Neural cell (in vitro differentiated cells): Measurements from ENCODE around the gene SLC36A2.

ENCODE experiments used
- CTCF ChIP-seq: fragments of 450-650 bp; IDR thresholded peaks from 2 replicates; pipeline ENCODE4 v1.5.1; 2014; ENCODE audit warnings: antibody characterized with exemption, mild to moderate bottlenecking, moderate library complexity; ENCODE audit not compliant: poor library complexity, severe bottlenecking
- EP300 ChIP-seq: fragments of 450-650 bp; conservative IDR thresholded peaks from 2 replicates; pipeline ENCODE4 v1.6.1; 2014; ENCODE audit warnings: antibody characterized with exemption, mild to moderate bottlenecking, moderate library complexity; ENCODE audit not compliant: poor library complexity, severe bottlenecking
- EZH2 ChIP-seq: fragments of 200-600, 300-800 bp; shearing (Covaris generic), sonication (generic); IDR thresholded peaks from 2 replicates; pipeline ENCODE4 v1.6.1; 2014; ENCODE audit warnings: antibody characterized with exemption, low read length, borderline replicate concordance, mild to moderate bottlenecking; ENCODE audit not compliant: insufficient read depth, poor library complexity, severe bottlenecking
- POLR2AphosphoS5 ChIP-seq: IDR thresholded peaks from 2 replicates; pipeline ENCODE4 v1.6.1; 2012
- RAD21 ChIP-seq: fragments of 450-650 bp; conservative IDR thresholded peaks from 2 replicates; pipeline ENCODE4 v1.6.1; 2014; ENCODE audit warnings: antibody characterized with exemption, mild to moderate bottlenecking, moderate library complexity
- TF ChIP-seq, protein P1 (sequence below): IDR thresholded peaks from 2 replicates; pipeline ENCODE4 v1.6.1; 2012; ENCODE audit warnings: borderline replicate concordance

DNA sequence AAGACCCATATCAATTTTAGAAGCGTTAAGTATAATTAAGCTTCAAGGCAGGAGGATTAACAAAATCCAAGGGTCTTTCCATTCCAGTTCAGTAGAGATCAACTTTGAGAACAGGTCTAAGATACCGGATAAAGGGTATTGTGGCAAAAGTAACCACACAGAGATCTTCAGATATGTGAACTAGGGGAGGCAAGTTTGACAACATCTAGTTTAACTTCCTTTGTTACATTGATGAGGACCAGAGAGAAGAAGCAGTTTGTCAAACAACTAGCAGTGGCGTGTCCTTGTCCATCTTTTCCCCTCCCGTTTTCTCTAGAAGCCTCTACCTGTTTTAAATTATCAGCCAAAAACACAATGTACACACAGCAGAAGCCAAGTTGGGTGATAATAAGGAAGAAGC lies 8.6 kb downstream of the SLC36A2 start:
- TF ChIP-seq EP300 (no peak), EZH2 (no peak), CTCF (no peak), RAD21 (no peak), POLR2AphosphoS5 (no peak)
- TF ChIP-seq, protein P1, sequence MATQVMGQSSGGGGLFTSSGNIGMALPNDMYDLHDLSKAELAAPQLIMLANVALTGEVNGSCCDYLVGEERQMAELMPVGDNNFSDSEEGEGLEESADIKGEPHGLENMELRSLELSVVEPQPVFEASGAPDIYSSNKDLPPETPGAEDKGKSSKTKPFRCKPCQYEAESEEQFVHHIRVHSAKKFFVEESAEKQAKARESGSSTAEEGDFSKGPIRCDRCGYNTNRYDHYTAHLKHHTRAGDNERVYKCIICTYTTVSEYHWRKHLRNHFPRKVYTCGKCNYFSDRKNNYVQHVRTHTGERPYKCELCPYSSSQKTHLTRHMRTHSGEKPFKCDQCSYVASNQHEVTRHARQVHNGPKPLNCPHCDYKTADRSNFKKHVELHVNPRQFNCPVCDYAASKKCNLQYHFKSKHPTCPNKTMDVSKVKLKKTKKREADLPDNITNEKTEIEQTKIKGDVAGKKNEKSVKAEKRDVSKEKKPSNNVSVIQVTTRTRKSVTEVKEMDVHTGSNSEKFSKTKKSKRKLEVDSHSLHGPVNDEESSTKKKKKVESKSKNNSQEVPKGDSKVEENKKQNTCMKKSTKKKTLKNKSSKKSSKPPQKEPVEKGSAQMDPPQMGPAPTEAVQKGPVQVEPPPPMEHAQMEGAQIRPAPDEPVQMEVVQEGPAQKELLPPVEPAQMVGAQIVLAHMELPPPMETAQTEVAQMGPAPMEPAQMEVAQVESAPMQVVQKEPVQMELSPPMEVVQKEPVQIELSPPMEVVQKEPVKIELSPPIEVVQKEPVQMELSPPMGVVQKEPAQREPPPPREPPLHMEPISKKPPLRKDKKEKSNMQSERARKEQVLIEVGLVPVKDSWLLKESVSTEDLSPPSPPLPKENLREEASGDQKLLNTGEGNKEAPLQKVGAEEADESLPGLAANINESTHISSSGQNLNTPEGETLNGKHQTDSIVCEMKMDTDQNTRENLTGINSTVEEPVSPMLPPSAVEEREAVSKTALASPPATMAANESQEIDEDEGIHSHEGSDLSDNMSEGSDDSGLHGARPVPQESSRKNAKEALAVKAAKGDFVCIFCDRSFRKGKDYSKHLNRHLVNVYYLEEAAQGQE: no peak
